GM21717 (cell line): Measurements from ENCODE around the gene RFTN2.
A peak's percentile ranks its signal among the peaks of the same experiment; 100 is the strongest.
"Not testable (repeated sequence)": the region's sequence is repeated elsewhere in the genome, so short reads cannot be mapped to it uniquely, and the experiment has no call there.

ENCODE experiments used
- ATAC-seq: cut with Tn5 transposase; IDR thresholded peaks from one replicate; pipeline ENCODE4 v1.9.1; 2021; ENCODE audit warnings: mild to moderate bottlenecking, moderate library complexity; ENCODE audit not compliant: unreplicated experiment

Gene RFTN2, protein sequence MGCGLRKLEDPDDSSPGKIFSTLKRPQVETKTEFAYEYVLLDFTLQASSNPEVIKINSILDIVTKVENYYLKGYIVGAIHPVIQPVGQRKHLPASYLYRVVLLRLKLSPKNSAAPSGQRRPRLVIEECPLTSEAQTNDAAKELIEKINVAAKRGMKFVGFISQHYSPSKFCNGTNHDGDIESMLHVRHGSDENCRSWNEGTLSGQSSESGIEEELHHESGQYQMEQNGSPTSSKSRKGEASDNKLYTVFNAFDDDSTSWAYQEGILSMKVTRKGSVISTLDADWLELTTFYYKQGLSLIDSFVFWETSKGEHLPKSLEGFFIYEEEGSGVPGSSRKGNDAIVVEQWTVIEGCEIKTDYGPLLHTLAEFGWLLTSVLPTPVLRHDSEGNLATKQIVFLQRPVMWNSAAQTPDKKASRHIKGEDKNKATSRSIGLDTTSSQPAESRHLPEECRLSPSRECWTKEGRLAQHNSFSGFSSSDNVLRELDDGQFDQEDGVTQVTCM

DNA sequence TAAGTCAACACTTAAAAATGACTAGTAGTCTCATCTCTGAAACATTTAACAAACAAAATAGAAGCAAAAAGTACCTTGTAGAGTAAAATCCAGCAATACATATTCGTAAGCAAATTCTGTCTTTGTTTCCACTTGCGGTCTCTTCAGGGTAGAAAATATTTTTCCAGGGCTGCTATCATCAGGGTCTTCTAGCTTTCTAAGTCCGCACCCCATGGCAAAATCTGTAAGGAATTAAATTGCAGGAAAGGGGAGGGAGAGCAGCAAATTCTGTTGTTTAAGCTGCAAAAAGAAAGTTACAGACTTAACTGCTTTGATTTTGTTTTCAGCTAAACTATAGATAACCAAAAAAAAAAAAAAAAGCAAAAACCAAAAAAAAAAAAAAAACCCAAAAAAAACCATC is at the start of gene RFTN2:
Gene RFTN2, minus strand, starts transcription at position 342 of the 400 bp plus-strand sequence. Its CDS starts 129 bp downstream, at position 213.
- no peak for ATAC-seq

- no peak for ATAC-seq
Measured at GRCh38 chr2:197717863-197718262, 42.5 kb upstream of the RFTN2 start.

- no peak for ATAC-seq
Measured at GRCh38 chr2:197713271-197713670, 37.9 kb upstream of the RFTN2 start.

DNA sequence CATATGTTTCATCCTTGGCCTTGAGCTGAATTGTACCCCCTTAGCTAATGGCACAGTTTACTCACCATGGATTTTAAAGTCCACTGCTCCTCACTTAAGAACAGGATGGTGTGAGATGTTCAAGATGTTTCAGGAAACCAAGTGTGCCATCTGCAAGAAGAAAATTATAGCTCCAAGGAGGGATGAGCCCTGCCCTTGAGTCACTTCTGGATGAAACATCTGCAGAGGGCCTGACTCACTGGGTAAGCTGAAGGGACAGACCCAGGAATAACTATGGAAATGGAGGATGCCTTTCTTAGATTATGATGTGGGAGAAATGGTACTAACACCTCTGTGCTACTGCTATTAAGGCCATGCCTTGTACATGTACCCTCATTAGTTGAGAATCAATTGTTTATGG is 36.2 kb upstream of the RFTN2 start:
- no peak for ATAC-seq

DNA sequence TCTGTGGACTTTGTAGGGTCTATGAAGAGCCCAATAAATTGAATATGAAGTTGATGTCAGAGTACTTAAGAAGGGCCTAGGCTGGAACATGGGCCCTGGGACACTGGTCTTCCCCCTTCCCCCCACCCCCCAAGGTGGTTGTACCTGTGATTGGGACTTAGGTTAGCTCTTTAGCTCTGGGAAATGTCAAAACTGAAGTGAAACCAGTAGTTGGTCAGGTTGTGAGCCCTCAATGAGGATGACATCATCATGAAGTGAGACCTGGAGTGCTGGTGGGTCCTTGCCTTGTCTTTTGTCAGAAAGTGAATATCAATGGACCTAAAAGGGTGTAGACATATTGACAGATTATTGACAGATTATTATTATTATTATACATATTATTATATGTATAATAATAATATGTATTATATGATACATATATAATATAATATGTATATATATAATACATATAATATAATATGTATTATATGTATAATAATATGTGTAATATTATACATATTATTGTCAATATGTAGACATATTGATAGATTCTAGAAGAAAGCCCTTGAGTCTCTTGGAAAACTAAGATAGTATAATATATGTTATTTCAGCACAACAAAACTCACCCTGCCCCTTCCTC is 35.1 kb upstream of the RFTN2 start:
- ATAC-seq, result peak; percentile 91

DNA sequence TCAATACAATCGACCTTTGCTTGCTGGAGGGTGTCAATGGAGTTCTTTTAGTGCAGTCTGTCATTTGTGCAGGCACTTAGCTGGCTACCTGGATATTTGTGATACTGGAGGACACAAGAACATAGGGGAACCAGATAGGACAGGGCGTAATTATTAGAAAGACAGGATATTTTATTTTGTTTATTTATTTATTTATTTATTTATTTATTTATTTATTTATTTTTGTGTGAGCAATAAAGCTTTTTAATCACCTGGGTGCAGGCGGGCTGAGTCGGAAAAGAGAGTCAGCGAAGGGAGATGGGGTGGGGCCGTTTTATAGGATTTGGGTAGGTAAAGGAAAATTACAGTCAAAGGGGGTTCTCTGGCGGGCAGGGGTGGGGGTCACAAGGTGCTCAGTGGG is 33.8 kb upstream of the RFTN2 start:
- not testable (repeated sequence) for ATAC-seq

DNA sequence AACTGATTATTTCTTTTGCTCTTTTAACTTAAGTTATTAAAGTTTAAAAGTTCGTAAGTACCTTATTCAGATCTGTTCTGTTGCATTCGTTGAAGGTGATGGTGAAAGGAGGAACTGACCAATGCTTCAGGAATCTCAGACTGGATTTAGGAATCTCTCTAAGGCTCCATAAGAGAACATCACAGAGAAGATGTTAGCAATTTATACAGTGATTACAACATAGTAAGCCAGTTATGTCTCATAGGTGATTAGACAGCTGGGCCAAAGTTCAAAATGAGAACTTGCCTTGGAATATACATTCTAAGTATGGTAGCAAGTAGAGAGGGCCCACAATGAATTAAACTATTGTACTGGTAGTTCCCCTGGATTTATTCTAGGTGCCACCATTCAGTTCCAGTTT is 32.9 kb upstream of the RFTN2 start:
- no peak for ATAC-seq

DNA sequence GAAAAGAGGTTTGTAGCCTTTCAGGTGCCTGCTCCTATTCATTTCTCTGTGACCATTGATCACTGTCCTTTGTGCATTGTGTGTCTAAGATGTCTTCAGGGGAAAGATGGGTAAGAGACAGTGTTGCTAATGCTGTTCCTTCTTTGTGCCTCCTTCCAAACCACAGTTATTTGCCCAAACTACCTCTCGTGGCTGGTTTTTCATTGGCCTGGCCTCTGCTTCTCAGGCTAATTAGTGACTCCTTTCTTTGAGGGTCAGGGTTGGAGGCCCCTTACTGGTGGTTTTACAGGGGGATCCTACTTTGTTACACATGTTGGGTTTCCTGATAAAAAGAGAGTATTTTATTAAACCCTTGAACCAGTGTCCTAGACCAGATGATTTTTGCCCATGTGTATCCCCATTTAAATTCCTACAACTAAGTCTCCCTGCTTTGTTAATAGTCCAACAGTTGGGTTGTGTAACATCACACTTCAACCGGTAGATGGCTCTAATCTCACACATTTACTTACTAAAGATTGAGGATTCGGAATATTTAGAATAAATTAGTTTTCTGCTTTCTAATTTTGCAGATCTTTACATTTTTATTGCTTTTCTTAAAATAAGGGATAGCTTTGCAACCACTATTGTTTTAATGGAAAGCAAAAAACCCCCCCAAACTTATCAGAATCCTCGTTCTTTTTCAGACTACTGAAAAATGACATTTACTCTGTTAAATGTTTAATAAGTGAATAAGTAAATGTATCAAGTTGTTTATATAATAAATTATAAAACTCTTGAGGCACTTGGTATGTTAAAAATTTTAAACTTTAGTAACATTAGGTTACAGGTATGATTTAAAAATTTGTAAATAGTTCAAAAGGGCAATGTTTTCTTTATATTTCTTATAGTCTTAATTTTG is 32.2 kb upstream of the RFTN2 start:
- no peak for ATAC-seq

DNA sequence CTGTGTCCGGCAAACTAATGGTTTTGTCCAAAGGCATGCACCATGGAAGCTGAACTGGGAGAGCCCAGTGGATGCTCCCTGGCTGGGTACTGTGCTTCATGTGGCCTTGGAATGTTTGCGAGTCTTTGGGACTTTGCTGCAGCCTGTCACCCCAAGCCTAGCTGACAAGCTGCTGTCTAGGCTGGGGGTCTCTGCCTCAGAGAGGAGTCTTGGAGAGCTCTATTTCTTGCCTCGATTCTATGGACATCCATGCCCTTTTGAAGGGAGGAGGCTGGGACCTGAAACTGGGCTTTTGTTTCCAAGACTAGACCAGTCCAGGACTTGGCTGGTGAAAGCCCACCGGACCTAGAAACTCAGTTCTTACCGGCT is 31.4 kb upstream of the RFTN2 start:
- no peak for ATAC-seq

DNA sequence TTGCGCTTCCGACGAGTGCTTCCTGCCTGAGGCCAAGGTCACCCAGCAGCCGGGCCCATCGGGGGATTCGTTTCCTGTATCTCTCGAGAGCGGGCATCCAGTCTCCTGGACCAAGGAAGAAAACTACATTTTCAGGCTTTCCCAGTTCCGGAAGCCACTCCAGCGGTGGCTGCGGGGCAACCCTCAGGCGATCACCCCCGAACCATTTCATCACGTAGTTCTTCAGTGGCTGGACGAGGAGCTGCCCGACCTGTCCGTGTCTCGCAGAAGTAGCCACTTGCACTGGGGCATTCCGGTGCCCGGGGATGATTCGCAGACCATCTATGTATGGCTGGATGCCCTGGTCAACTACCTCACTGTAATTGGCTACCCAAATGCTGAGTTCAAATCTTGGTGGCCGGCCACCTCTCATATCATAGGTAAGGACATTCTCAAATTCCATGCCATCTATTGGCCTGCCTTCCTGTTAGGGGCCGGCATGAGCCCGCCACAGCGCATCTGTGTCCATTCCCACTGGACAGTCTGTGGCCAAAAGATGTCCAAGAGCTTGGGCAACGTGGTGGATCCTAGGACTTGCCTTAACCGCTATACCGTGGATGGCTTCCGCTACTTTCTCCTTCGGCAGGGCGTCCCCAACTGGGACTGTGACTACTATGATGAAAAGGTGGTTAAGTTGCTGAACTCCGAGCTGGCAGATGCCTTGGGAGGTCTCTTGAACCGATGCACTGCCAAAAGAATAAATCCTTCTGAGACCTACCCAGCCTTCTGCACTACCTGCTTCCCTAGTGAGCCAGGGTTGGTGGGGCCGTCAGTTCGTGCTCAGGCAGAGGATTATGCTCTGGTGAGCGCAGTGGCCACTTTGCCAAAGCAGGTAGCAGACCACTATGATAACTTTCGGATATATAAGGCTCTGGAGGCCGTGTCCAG is 30.8 kb upstream of the RFTN2 start:
- no peak for ATAC-seq

DNA sequence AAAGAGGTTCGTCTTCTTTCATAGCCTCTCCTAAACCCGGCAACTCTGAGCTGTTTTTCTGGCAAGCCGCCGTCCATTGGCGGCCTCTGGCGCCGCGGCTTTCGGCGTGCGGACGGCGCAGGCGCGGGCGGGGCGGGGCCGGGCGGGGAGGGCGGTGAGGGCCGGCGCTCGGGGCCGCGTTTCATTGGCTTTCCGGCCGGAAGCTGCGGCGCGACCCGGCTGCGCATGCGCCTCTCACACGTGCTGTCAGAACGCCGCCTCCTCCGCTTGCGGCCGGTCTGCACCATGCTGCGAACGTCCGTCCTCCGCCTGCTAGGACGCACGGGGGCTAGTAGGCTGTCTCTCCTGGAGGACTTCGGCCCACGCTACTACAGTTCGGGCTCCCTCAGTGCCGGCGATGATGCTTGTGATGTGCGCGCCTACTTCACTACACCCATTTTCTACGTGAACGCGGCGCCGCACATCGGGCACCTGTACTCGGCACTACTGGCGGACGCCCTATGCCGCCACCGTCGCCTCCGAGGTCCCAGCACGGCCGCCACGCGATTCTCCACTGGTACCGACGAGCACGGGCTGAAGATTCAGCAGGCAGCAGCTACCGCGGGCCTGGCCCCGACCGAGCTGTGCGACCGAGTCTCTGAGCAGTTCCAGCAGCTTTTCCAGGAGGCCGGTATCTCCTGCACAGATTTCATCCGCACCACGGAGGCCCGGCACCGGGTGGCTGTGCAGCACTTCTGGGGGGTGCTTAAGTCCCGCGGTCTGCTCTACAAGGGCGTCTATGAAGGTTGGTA is 29.9 kb upstream of the RFTN2 start, which contains the start of gene MARS2:
Gene MARS2, plus strand, starts transcription at position 249 of the 791 bp plus-strand sequence. Its CDS starts 37 bp downstream, at position 286.
- ATAC-seq, result peak; percentile 85

DNA sequence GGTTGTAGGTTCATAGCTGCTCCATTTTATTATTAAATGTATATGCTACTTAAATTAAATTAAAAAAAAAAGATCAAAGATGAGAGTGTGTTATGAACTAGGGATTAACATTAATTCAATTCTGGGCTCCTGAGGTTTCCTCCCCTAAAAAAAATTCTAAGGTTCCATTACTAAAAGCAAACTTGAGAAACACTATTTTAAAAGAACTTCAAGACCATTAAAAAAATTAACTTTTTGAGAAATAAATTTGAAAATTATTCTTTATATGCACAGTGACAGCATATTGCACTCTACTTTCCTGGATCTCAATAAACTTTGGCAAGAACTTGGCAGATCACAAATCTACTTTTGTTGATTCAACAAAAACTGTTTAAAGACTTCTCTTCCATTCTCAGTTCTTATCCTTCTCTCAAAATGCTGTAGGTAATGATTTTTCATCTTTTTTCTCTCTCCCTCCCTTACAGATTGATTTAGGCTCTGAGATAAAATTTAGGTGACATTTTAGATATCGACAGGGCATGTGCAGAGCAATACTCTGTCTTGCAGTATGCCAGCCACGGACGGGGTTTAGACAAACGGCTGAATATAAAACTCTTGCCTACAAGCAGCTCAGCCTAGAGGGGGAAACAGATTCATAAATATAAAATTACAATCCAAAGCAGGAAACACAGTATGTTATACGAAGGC is 29.2 kb upstream of the RFTN2 start:
- peak; percentile 31 for ATAC-seq

DNA sequence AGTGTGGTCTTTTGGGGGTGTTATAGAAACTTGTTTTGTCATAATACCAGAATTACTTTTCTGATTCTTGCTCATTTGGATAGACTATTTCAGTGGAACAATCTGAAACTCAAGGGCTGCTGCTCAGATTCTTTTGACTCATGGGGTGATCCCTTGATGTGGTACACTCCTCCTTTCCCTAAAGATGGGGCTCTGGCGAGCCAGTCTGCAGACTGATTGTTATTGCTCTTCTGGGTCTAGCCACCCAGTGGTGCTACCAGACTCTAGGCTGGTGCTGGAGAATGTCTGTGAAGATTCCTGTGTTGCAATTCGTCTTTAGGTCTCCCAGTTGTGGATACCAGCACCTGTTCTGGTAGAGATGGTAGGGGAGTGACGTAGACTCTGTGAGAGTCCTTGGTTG is 25.6 kb upstream of the RFTN2 start:
- no peak for ATAC-seq

GRCh38 chr2:197699724-197700123 is 24.3 kb upstream of the RFTN2 start:
- ATAC-seq, result not testable (repeated sequence)

GRCh38 chr2:197696571-197696970 is 21.2 kb upstream of the RFTN2 start:
- not testable (repeated sequence) for ATAC-seq

DNA sequence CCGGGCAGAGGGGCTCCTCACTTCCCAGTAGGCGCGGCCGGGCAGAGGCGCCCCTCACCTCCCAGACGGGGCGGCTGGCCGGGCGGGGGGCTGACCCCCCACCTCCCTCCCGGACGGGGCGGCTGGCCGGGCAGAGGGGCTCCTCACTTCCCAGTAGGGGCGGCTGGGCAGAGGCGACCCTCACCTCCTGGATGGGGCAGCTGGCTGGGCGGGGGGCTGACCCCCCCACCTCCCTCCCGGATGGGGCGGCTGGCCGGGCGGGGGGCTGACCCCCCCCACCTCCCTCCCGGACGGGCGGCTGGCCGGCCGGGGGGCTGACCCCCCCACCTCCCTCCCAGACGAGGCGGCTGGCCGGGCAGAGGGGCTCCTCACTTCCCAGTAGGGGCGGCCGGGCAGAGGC is 20.6 kb upstream of the RFTN2 start:
- ATAC-seq, result not testable (repeated sequence)

DNA sequence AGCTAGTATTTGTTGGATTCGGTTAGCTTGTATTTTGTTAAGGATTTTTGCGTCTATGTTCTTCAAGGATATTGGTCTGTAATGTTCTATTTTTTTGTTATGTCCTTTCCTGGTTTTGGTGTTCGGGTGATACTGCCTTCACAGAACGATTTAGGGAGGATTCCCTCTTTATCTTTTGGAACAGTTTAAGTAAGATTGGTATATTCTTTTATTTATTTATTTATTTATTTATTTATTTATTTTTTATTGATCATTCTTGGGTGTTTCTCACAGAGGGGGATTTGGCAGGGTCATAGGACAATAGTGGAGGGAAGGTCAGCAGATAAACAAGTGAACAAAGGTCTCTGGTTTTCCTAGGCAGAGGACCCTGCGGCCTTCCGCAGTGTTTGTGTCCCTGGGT is 19.8 kb upstream of the RFTN2 start:
- not testable (repeated sequence) for ATAC-seq

GRCh38 chr2:197677483-197677882 is 2.1 kb upstream of the RFTN2 start:
- ATAC-seq, result no peak

GRCh38 chr2:197677056-197677455 is 1.7 kb upstream of the RFTN2 start:
- ATAC-seq, result no peak
